GM20431 (cell line): ENCODE results near the gene ASTN2.

Experiments
- in situ Hi-C: fragments of 300-500 bp; cut with MseI, MboI; formaldehyde crosslinking; loops from one replicate; pipeline ENCODE4 v1.15.0; 2020; ENCODE audit warnings: low sequenced_read_pairs; ENCODE audit not compliant: unreplicated experiment

Gene ASTN2

DNA sequence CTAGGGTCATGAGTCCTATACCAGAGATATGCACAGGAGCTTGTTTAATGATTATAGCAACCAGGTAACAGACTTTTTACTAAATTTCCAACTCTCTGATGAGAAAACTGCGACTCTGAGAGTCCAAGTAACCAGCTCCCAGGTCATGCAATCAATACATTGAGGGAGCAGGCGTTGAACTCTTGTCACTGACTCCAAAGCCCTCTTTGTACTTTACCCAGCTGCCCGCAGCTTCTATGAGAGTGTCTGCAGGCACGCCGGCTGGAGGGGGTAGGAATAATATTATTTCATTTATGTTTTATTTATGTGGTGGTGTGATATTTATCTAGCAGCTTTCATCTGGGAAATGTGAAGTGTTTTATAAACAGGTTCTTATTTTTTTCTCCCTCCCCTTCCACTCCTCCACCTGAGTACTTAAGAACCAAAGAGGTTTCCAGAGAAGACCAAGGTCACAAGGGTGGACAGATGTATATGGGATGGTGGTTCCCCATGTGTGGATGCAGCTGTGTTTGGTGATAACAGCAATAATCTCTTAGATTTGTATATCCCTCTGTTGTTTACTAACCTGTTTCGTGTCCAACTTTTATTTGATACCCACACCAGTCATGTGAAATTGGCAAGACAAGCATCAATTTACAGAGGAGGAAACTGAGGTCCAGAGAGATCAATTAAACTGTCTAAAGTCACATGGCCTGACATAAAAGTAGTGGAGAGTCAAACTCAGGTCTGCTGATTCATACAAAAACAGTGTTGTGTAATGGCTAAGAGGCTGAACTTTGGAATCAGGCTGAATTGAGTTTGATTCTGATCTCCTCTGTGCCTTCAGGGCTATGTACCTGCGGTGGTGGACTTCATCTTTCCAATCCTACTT is 867.9 kb downstream of the ASTN2 start:
- in situ Hi-C loops, result no loop called here

DNA sequence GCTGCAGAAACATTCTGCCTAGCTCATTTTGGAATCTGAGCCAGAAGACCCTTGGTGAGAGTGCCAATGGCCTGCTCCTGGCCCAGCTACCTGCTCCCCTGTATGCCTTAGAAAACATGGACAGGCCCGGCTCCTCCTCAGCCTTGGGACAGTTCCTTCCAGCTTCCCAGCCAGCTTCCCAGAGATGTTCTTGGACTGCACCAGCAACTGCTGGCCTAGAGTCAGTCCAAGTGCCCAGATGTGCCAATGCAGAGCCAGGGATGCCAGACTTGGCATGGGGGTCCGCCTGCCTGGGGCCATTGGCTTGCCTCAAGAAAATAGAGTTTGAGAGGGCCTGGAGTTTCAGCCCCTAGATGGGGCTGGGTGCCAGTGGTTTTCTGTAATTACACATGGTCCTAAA is 870.0 kb downstream of the ASTN2 start:
- in situ Hi-C loops, result no loop called here

DNA sequence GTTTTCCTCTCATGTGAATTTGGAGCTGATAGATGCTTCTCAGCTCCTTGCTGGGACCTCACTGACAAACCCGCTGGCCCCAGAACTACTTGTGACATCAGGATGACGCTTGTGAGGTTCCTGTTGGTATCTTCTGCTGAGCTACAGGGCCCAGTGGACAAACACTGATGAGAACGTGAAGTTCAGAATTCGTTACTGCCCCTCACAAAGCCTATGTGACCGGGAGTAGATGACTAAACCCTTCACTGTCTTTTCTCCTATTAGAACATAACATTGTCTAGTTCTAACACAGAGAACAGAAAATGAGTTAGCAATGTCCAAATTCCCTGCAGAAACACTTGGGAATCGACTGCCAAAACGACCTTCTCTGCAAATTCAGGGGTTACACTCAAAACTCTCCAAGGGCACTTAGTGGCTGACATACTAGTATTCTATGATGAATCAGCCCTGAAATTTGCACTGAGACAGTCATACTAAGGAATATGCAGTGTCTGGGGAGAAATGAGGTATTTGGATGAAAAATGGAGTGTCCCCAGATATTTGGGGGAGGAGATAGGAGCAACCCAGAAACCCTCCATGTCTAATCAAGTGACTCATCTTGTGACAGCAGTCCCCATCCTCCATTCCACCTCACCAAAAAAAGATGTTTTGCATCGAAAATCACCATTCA is 871.0 kb downstream of the ASTN2 start:
- in situ Hi-C loops, result no loop called here

DNA sequence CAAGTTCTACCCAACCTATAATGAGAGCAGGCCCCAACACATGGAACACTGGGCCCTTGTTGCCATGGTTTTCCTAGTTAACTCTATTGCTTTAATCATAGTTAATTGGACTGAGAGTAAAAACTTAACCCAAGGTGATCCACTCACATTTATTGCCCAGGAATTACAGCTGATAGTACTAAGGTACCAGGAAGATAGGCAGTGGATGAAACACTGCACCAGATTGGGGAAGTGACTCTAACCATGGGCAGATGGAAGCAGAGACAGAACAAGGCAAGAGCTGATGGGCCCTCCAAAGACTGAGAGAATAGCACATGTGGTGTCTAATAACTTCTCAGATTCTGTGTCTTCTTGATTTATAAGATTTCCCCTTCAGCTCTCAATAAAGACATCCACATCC is 873.5 kb downstream of the ASTN2 start:
- in situ Hi-C loops, result no loop called here

DNA sequence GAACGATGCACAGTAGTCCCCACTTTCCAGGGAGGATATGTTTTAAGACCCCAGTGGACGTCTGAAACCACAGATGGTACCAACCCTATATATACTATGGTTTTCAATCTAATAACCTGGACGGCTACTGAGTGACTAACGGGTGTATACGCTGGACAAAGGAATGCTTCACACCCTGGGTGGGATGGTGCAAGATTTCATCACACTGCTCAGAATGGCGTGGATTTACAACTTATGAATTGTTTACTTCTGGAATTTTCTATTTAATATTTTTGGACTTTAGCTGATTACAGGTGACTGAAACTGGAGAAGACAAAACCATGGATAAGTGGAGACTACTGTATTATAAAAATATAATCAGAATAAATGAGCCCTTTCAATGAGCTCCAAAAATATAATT is 875.3 kb downstream of the ASTN2 start:
- in situ Hi-C loops, result no loop called here

DNA sequence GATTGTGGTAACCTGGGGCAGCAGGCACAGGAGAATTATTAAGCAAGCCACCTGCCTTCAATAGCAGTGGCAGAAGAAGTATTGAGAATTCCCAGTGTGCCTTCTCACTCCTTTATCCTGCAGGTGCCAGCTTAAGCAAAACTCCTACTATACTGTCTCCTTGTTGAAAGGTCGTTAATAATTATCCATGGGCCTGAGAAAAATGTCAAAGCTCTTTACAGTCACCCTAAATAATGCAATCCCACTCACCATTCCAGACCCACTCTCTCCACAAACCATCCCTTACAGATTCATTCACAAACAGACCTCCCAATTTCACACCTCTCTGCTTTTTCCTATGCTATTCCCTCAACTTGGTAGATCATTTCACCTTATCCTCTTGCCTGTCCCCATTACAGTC is 889.2 kb downstream of the ASTN2 start:
- in situ Hi-C loops, result no loop called here

DNA sequence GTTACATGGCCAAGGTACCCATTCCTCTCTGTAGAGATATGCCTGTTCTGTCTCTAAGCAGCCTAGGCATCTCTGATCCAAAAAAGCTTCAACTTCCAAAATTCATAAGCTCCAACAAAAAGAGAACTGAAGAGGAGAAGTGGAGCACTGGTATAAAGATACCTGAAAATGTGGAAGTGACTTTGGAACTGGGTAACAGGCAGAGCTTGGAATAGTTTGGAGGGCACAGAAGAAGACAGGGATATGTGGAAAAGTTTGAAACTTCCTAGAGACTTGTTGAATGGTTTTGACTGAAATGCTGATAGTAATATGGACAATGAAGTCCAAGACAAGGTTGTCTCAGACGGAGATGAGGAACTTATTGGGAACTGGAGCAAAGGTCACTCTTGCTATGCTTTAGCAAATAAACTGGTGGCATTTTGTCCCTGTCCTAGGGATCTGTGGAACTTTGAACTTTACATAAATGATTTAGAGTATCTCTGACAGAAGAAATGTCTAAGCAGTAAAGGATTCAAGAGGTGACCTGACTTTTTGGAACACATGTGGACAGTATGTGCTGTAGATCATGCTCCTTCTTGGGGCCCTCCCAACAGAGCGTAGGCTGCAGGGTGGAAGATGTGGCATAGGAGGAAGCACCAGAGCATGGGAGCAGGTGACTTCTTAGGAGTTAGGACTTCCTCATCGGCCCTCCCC is 889.9 kb downstream of the ASTN2 start:
- in situ Hi-C loops, result no loop called here

DNA sequence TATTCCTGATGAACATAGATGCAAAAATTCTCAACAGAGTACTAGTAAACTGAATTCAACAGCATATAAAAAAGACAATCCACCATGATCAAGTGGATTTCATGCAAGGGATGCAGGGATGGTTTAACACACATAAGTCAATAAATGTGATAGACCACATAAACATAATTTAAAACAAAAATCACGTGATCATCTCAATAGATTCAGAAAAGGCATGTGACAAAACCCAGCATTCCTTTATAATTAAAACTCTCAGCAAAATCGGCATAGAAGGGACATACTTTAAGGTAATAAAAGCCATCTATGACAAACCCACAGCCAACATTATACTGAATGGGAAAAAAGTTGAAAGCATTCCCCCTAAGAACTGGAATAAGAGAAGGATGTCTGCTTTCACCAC is 894.6 kb downstream of the ASTN2 start:
- in situ Hi-C loops, result no loop called here

DNA sequence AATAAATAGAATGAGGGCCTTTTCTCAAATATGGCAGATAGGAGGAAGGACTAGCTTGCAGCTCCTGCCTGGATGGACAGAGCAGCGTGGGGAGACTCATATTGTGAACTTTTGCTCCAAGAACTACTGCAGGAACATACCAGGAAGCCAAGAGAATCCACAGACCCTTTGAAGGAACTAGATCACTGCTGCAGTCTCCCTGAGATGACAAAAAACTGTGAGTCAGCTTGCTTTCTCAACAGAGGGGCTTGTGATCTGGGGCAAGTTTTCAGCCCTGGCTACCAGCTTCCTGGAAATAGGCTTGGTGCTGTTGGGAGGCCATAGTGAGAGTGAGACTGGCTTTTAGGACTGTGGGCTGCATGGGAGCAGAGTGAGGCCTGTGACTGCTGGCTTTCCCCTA is 898.4 kb downstream of the ASTN2 start:
- in situ Hi-C loops, result no loop called here

DNA sequence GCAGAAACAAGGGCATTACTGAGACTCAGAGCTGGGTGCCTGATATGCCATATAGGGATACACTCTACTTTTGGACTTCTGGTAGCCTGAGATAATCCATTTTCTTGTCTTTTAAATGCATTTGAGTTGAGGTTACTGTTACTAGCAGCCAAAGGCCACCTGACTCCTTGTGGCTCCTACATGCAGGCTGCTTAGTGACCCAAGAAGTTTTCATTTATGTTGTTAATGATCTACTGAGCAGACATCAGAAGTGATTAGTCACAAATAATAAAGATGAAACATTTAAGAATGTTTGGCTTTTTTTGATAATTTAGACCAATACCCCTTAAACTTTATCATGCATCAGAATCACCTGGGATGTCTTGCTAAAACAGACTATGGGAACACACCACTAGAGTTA is 899.3 kb downstream of the ASTN2 start:
- in situ Hi-C loops, result no loop called here

DNA sequence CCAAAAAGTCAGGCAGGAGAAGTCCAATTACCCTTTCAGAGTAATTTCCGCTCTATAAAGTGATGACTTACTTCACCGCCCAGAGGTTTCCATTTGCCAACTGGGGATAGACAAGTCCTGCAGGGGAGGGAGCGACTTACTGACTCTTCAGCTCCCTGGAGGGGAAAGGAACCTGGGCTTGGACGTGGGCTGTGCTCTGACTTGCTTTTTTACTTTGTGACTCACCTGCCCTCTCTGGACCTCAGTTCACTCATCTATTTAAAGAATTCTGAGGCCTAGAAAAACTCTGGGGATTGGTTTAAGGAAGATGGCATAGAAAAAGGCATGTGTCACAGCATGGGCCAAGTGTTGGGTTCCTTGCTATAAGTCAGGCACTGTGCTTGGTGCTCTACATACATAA is 908.2 kb downstream of the ASTN2 start:
- in situ Hi-C loops, result no loop called here

DNA sequence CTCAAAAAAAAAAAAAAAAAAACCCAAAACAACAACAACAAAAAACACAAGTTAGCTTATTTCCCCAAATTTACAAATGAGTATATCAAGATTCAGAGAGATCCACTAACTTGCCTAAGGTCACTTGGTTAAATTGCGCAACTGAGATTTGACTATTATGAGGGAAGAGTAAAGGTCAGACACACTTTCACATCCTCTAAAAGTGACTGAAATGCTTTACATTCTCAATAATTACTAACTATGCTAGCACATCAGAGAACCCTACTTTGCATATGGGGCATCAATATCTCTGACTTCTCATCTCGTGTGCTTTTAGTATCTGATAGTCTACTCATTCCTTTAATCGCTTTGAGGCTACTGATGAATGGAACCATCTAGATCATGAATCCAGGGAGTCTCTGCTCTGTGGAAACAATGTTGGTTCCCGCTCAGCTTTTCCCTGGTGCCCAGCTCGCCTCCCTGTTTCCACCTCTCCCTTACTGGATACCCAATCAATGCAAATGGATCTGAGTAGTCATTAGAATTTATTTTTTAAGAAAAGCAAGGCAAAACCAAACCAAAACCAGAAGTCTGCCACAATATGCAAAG is 909.9 kb downstream of the ASTN2 start:
- in situ Hi-C loops, result no loop called here

DNA sequence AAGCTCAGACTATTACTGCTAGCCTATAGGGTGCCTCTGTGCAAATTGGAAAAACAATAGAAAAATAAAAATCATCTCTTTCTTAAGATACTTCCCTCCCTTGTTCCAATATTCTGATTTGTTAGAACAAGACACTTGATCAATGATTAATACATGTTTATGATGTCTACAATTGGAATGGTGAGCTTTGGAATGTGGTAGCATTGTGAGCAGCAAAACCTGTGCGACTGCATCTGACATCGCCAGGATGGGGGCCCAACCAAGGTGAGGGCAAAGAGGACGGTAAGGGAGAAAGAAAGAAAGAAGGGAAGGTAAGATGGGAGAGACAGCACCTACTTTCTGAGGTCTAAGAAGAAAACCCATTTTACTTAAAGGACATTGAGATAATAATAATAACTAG is 910.8 kb downstream of the ASTN2 start:
- in situ Hi-C loops, result no loop called here

DNA sequence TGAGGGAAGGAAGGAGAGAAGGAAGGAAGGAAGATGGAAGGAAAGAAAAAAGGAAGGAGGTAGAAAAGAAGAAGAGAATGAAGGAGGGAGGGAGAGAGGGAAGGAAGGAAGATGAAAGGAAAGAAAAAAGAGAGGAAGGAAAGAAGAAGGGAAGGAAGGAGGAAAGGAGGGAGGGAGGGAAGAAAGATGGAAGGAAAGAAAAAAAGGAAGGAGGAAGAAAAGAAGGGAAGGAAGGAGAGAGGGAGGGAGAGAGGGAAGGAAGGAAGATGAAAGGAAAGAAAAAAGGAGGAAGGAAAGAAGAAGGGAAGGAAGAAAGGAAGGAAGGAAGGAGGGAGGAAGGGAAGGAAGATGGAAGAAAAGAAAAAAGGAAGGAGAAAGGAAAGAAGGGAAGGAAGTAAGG is 912.1 kb downstream of the ASTN2 start:
- in situ Hi-C loops, result no loop called here

DNA sequence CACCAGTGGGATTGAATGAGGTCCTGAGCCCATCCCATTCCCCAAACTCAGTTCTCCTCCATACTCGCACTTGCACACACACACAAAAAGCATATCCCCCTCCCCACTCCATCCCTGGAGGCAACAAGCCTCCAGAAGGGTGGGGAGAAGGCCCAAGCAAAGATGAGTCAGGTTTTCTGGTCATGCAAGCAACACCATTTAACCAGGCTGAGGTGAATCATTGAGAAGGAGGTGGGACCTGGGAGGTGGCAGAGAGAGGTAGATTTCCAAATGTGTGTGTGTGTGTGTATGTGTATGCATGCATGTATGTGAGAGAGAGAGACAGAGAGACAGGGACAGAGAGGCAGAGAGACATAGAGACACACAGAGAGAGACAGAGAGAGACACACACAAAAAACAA is 913.0 kb downstream of the ASTN2 start:
- in situ Hi-C loops, result no loop called here

DNA sequence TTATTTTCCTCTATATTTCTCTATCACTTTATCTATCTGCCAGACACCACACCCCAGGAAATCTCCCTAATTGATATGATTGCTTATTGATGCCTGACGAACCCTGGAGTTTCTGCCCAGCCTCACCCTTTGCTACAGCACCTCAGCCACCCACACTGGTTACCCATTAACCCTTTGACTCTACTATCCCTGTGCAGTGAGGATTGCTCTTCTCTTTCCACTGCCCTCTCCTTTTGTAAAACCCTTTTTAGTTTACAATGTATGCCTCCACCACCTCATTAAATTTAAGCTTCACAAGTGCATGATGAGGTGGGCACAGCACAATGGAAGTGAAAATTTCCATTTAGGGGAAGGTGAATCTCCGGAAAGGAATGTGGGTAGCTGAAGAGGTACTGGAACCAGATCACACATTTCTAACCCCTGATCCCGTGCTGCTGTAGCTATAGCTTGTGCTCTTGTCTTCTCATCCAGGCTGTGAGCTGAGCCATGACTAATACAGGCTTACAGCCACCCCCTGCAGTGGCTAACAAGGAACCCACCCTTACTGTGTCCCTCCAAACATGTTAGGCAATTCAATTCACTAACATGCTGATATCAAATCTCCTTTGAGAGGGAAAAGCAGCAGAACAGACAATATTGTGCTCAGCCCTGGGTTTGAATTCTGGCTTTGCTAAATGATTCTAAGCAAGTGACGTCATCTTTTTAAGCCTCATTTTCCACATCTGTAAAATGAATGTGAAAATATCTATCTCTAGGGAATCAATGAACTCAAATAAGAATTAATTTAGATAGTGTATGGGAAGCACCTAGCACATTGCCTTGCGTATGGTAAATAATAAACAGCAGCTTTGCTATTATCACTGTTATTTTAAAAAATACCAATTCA is 914.6 kb downstream of the ASTN2 start:
- in situ Hi-C loops, result no loop called here

DNA sequence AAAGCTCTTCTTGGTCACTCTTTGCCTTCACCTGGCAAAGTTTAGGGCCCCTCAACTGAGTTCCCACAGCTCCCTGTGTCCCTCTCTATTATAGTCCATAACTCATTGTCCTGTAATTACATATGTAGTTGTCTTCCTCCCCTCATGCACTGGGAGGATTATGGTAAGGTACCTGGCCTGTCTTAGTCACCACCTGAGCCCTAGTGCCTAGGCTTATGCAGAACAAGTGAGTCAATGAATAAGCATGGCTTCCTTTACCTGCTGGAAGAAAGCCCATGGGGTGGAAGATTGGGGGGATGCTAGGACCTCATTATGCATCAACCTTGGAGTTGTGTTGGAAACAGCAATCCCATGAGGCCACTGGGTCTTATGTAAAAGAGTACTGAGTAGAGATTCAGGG is 915.4 kb downstream of the ASTN2 start:
- in situ Hi-C loops, result no loop called here

DNA sequence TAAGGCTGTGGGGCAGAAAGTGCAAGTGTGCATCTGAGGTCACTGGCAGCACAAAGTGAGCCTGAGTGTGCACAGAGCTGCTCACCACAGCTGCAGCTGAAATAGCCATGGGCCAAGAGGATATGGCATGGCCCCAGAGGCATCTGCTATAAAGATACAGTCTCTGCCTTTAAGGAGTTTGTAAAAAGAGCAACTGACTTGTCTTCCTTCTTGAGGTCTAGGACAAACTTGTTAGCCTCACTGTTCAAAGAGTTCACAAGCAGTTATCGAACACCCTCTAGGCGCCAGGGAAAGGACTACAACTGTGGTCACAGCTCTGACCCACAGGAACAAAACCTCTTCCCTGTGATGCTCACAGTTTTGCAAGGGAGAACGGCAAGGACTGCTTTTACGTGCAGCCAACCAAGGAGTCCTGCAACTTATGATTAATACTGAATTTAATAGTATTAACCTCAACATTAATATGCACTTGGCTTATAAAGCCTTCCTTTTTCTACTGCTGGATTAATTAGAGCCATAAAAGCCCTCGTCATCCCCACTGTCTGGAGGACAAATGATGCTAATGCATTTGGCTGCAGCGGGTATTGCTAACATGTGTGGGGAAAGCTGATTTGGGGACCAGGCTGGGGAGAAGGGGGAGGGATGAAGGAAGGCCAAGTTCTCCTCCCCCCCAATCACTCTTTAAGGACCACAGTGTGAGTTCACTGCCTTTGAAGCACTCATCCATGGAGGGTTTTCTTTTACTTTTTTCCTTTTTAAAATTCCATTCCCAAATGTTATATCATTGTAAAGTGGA is 917.6 kb downstream of the ASTN2 start:
- in situ Hi-C loops, result no loop called here

DNA sequence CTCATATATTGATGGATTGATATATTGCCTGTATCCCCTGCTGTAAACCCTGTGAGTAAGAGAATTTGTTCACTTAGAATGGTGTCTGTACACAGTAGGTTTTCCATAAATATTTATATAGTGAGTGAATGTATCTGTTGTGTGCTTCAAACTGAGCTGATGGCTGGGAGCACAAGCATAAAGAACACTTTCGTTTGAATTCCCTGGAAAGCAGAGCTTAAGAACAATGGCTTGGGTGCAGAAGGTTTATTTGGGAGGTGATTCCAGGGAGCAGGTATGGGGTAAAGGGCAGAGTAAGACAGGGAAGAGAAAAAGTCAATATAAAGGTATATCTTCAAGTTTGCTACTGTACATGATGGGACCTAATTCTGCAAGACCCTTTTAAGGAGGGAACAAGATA is 918.7 kb downstream of the ASTN2 start:
- in situ Hi-C loops, result no loop called here
